OCI-LY7 (cell line): ENCODE results near the gene GREB1. TPM values are rescaled to one million over a fixed set of nuclear protein-coding genes. Genes with fewer than 3 reads are reported as not detected.

Experiments
- BruUV-seq: library from RNA; stranded (reverse); fragments of 400-500 nt; replicated peaks from 2 replicates; lab custom pipeline; 2021; lab: Mats Ljungman, UMichigan
- CTCF ChIA-PET: fragments of 300-600 bp; sonication (Branson Sonifier 250); formaldehyde crosslinking; loops from one replicate; lab custom pipeline; 2022; ENCODE audit warnings: antibody characterized with exemption; ENCODE audit not compliant: unreplicated experiment; lab: Charles Lee
- POLR2A ChIA-PET: fragments of 300-600 bp; sonication (Branson Sonifier 250); formaldehyde crosslinking; loops from one replicate; lab custom pipeline; 2022; ENCODE audit warnings: antibody characterized with exemption; lab: Charles Lee
- DNase-seq: peaks from one replicate; pipeline ENCODE4 v3.0.0-alpha.2; 2015; ENCODE audit warnings: low spot score
- H2AFZ ChIP-seq: fragments of 200-600 bp; sonication (generic), shearing (Covaris generic); 2 replicates; pipeline ENCODE4 v1.6.1; 2014; ENCODE audit warnings: mild to moderate bottlenecking, antibody characterized with exemption, low read length, moderate library complexity
- H3K27ac ChIP-seq: fragments of 200-600 bp; sonication (generic); 2 replicates; pipeline ENCODE4 v1.5.1; 2014; ENCODE audit warnings: mixed run types, low read depth, mild to moderate bottlenecking, moderate library complexity, low read length, inconsistent platforms; ENCODE audit not compliant: poor library complexity, severe bottlenecking
- H3K36me3 ChIP-seq: fragments of 200-600 bp; sonication (generic); 2 replicates; pipeline ENCODE4 v1.6.1; 2014; ENCODE audit warnings: mild to moderate bottlenecking, antibody characterized with exemption, low read length, moderate library complexity, mixed read lengths; ENCODE audit not compliant: insufficient read depth
- H3K4me1 ChIP-seq: fragments of 200-600 bp; sonication (generic); 2 replicates; pipeline ENCODE4 v1.5.1; 2014; ENCODE audit warnings: mild to moderate bottlenecking, low read length; ENCODE audit not compliant: insufficient read depth, poor library complexity, severe bottlenecking
- H3K4me2 ChIP-seq: fragments of 200-600 bp; sonication (generic); 2 replicates; pipeline ENCODE4 v1.6.1; 2014; ENCODE audit warnings: mild to moderate bottlenecking, low read length
- H3K4me3 ChIP-seq: fragments of 200-600 bp; sonication (generic); 2 replicates; pipeline ENCODE4 v1.5.1; 2014; ENCODE audit warnings: mild to moderate bottlenecking, low read depth, low read length; ENCODE audit not compliant: poor library complexity, severe bottlenecking
- H3K79me2 ChIP-seq: fragments of 200-600 bp; sonication (generic); 2 replicates; pipeline ENCODE4 v1.6.1; 2016; ENCODE audit warnings: low read depth, mild to moderate bottlenecking, low read length, moderate library complexity, mixed read lengths; ENCODE audit not compliant: insufficient read depth
- H3K9me2 ChIP-seq: fragments of 200-600 bp; sonication (generic); 2 replicates; pipeline ENCODE4 v1.6.1; 2016; ENCODE audit warnings: mild to moderate bottlenecking, low read length, mixed read lengths; ENCODE audit not compliant: insufficient read depth
- H3K9me3 ChIP-seq: fragments of 200-600 bp; sonication (generic); 2 replicates; pipeline ENCODE4 v1.6.1; 2014; ENCODE audit warnings: mild to moderate bottlenecking, mixed run types, low read length, mixed read lengths
- H4K20me1 ChIP-seq: fragments of 200-600 bp; sonication (generic); 2 replicates; pipeline ENCODE4 v1.6.1; 2014; ENCODE audit warnings: mild to moderate bottlenecking, antibody characterized with exemption, low read length, moderate library complexity, mixed read lengths; ENCODE audit not compliant: insufficient read depth
- EZH2phosphoT487 ChIP-seq: fragments of 200-600 bp; sonication (generic); IDR thresholded peaks from 2 replicates; pipeline ENCODE4 v1.6.1; 2018; ENCODE audit warnings: low read depth, borderline replicate concordance, mild to moderate bottlenecking, mixed run types, antibody characterized with exemption, low read length, moderate library complexity, mixed read lengths
- intact Hi-C: fragments of 100-400 bp; cut with micrococcal nuclease; formaldehyde crosslinking; loops from one replicate; pipeline ENCODE4 v1.10.0; 2022; ENCODE audit not compliant: unreplicated experiment
- total RNA-seq, 2 experiments: library from RNA; depleted of rRNA in 1 of 2; stranded (reverse); fragments of >200 nt in 1 of 2; shearing (Covaris generic) in 1 of 2; gene quantifications; 2 replicates each; pipeline ENCODE4 v1.2.3, GENCODE V29; 2014 to 2022
- TF ChIP-seq, protein P1 (sequence below): fragments of 200-600 bp; sonication (generic); conservative IDR thresholded peaks from 2 replicates; pipeline ENCODE4 v1.5.1; 2014; ENCODE audit warnings: mild to moderate bottlenecking, antibody characterized with exemption, low read length, moderate library complexity, mixed read lengths

Gene GREB1
- total RNA-seq, 2 experiments from 2014 or later = 3.5 to 8.4 TPM

DNA sequence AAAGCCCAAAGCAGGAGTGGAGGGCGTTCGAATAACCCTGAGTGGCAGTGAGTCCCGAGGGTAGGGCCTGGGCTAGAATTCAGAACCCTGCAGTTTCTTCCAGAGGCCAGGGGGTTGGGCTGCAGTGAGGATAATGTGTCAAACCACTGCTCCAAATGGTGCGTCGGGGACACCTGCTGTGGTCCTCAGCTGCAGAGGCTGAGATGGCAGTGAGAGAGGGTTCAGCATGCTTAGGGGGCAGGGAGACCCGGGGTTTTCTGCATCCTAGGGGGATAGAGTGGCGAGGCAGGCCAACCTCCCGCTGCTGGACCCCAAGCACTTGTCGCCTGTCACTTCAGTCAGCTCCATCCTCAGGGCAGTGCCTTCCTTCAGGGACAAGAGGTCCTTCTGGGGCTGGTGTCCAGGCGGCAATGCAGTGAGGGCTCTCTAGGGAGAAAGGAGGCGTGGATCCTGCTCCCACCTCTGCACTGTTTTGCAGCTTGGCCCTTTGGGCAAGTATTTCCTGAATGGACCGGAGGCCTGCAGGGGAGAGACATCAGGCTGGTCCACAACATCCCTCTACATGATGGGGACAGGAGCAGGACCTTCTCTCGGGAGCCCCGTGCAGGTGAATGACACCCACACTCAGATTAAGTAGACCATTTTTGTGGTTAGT, 144.6 kb downstream of the GREB1 start:
- CTCF ChIA-PET = no interaction called here

DNA sequence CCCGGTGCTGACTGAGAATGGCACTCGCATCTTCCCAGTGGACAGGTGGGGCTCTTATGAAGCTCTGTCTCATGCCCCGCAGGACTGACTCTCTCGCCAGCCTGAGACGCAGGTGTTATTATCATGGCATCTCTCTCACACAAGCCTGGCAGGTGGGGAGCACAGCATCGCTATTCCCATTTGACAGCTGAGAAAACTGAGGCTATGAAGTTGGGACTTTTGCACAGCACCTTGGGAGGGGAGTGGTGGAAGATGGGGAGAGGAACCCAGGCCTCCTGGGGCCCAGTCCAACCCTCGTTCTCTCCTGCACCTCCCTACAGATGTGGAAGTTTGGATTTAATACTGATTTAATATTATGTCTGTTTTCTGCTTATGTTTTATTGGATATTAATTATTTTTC, 145.2 kb downstream of the GREB1 start:
- TF ChIP-seq, protein P1, sequence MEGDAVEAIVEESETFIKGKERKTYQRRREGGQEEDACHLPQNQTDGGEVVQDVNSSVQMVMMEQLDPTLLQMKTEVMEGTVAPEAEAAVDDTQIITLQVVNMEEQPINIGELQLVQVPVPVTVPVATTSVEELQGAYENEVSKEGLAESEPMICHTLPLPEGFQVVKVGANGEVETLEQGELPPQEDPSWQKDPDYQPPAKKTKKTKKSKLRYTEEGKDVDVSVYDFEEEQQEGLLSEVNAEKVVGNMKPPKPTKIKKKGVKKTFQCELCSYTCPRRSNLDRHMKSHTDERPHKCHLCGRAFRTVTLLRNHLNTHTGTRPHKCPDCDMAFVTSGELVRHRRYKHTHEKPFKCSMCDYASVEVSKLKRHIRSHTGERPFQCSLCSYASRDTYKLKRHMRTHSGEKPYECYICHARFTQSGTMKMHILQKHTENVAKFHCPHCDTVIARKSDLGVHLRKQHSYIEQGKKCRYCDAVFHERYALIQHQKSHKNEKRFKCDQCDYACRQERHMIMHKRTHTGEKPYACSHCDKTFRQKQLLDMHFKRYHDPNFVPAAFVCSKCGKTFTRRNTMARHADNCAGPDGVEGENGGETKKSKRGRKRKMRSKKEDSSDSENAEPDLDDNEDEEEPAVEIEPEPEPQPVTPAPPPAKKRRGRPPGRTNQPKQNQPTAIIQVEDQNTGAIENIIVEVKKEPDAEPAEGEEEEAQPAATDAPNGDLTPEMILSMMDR = no peak
- no peak for TF ChIP-seq EZH2phosphoT487
- Histone ChIP-seq H3K4me3 (no peak overlapping the region), H3K27ac (no peak overlapping the region), H3K4me1 (no peaks in the 10 kb centered on the region), H3K79me2 (no peaks in the 10 kb centered on the region), H3K36me3 (no peaks in the 10 kb centered on the region), H4K20me1 (no peaks in the 10 kb centered on the region), H3K9me2 (no peaks in the 10 kb centered on the region), H3K4me2 (no peak overlapping the region), H3K9me3 (no peaks in the 10 kb centered on the region), H2AFZ (no peak overlapping the region)
- intact Hi-C loops = no loop called here
- no peak for DNase-seq
- no TSS peak for BruUV-seq
- ChIA-PET POLR2A (interaction anchor here (0.6 kb wide), 1 partner anchor 459 kb away, joined by 6 read pairs; no protein-coding TSS in a partner anchor), CTCF (no interaction called here)

More for the DNA sequence above, 144.6 kb downstream of the GREB1 start:
- Histone ChIP-seq H3K9me3 (no peaks in the 10 kb centered on the region), H3K36me3 (no peaks in the 10 kb centered on the region), H3K9me2 (no peaks in the 10 kb centered on the region), H3K79me2 (no peaks in the 10 kb centered on the region), H3K4me3 (no peak overlapping the region), H3K4me2 (no peak overlapping the region), H2AFZ (no peak overlapping the region), H4K20me1 (no peaks in the 10 kb centered on the region), H3K4me1 (no peaks in the 10 kb centered on the region), H3K27ac (no peak overlapping the region)
- intact Hi-C loops = no loop called here
- TF ChIP-seq, protein P1 = no peak
- no peak for TF ChIP-seq EZH2phosphoT487
- DNase-seq = no peak
- no TSS peak for BruUV-seq
- POLR2A ChIA-PET = no interaction called here

DNA sequence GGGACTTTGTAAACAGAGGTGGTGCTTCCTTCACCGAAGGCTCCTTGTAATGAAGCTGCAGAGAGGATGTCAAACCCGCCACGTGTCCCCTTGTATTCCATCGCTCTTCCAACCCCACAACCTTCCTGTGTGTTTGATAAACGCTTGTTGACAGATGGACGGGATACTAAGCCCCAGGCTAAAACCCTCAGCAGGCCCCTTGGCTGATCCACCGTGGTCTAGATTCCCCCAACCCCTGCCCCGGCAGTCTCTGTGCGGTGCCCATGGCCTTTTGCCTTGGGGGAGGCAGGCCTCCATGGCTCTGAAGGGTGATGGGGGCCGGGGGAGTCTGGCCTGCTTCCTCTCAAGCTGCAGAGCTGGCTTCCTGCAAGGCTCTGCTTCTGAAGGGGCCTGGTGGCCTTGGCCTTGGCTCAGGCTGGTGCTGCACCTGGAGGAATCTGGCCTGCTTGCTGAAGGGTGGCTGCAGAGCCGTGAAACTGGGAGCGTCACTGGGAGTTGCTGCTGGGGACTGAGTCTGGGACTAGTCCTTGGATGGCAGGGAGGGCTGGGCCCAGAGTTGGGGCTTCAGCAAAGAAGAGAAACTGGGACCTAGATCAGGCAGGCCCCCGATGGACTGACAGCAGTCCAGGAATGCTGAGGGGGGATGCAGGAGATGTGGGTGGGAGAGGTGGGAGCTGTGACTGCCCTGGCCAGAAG, 145.8 kb downstream of the GREB1 start:
- ChIA-PET POLR2A (interaction anchor here (0.6 kb wide), 1 partner anchor 460 kb away, joined by 6 read pairs; no protein-coding TSS in a partner anchor), CTCF (no interaction called here)
- no peaks in the 10 kb centered on the region for H3K9me2 ChIP-seq
- no peaks in the 10 kb centered on the region for H3K36me3 ChIP-seq
- TF ChIP-seq EZH2phosphoT487 = no peak
- TF ChIP-seq, protein P1 = no peak
- H3K4me3 ChIP-seq = no peak overlapping the region
- no peak overlapping the region for H3K4me2 ChIP-seq
- H2AFZ ChIP-seq = no peak overlapping the region
- no peaks in the 10 kb centered on the region for H3K79me2 ChIP-seq
- no peak overlapping the region for H3K27ac ChIP-seq
- no peaks in the 10 kb centered on the region for H4K20me1 ChIP-seq
- no peaks in the 10 kb centered on the region for H3K9me3 ChIP-seq
- no TSS peak for BruUV-seq
- no peak for DNase-seq
- H3K4me1 ChIP-seq = no peaks in the 10 kb centered on the region
- intact Hi-C loops = loop anchor here (5.0 kb wide), 1 partner anchor 547 kb away; a partner anchor contains a TSS
